SK-N-SH (cell line): Measurements from ENCODE around the gene NR5A2. TPM values are rescaled to one million over a fixed set of nuclear protein-coding genes. Genes with fewer than 3 reads are reported as not detected.

Source experiments
- CTCF ChIA-PET: fragments of 300-600, 350-600 bp; formaldehyde crosslinking; extraction: SDS; loops from one replicate; lab custom pipeline; 2021; lab: Yijun Ruan, JAX
- POLR2A ChIA-PET: fragments of 350-600 bp; sonication (Branson Sonifier 250); formaldehyde crosslinking; extraction: SDS; loops from one replicate; lab custom pipeline; 2020; ENCODE audit warnings: antibody characterized with exemption, inconsistent platforms; lab: Yijun Ruan, JAX
- DNase-seq: peaks from one replicate; pipeline ENCODE4 v3.0.0; 2012
- H2AFZ ChIP-seq: fragments of 200-600 bp; sonication (generic); 2 replicates; pipeline ENCODE4 v1.8.1; 2016; ENCODE audit warnings: antibody characterized with exemption, mild to moderate bottlenecking, low read depth
- H3F3A ChIP-seq: fragments of 200-600 bp; sonication (generic); replicated peaks from 2 replicates; pipeline ENCODE3; 2016; ENCODE audit warnings: antibody characterized with exemption, mild to moderate bottlenecking; ENCODE audit not compliant: insufficient read depth
- H3K27ac ChIP-seq, 2 experiments: fragments of 200-500 bp in 1 of 2; fragments of 200-600 bp in 1 of 2; sonication (Bioruptor generic) in 1 of 2; sonication (generic), shearing (Covaris generic) in 1 of 2; 2 replicates each; pipeline versions ENCODE4 v1.5.1 to v1.6.1; 2014 to 2016; ENCODE audit warnings: low read depth in 2 of 2, inconsistent platforms in 1 of 2, low read length in 1 of 2, mild to moderate bottlenecking in 1 of 2, mixed read lengths in 1 of 2
- H3K27me3 ChIP-seq: fragments of 200-600 bp; sonication (generic), shearing (Covaris generic); 2 replicates; pipeline ENCODE4 v1.6.1; 2016; ENCODE audit warnings: mixed run types; ENCODE audit not compliant: insufficient read depth
- H3K36me3 ChIP-seq, 2 experiments: fragments of 200-500 bp in 1 of 2; fragments of 200-600 bp in 1 of 2; sonication (Bioruptor generic) in 1 of 2; sonication (generic) in 1 of 2; replicated peaks in 1 of 2; 2 replicates each; pipeline versions ENCODE3 to v1.5.1; 2014 to 2016; ENCODE audit warnings: low read length in 1 of 2, mild to moderate bottlenecking in 1 of 2; ENCODE audit not compliant: insufficient read depth in 2 of 2, control insufficient read depth in 1 of 2
- H3K4me1 ChIP-seq, 2 experiments: fragments of 200-500 bp in 1 of 2; fragments of 200-600 bp in 1 of 2; sonication (Bioruptor generic) in 1 of 2; sonication (generic), shearing (Covaris generic) in 1 of 2; 2 replicates each; pipeline versions ENCODE4 v1.5.1 to v1.6.1; 2014 to 2016; ENCODE audit warnings: low read depth in 1 of 2, low read length in 1 of 2, mixed run types in 1 of 2; ENCODE audit not compliant: insufficient read depth in 2 of 2, control insufficient read depth in 1 of 2
- H3K4me2 ChIP-seq: fragments of 200-600 bp; sonication (generic), shearing (Covaris generic); 2 replicates; pipeline ENCODE4 v1.6.1; 2017; ENCODE audit warnings: mixed run types
- H3K4me3 ChIP-seq, 2 experiments: fragments of 200-500 bp in 1 of 2; fragments of 200-600 bp in 1 of 2; sonication (Bioruptor generic) in 1 of 2; sonication (generic), shearing (Covaris generic) in 1 of 2; 2 replicates each; pipeline versions ENCODE4 v1.5.1 to v1.8.1; 2014 to 2016; ENCODE audit warnings: low read depth in 2 of 2, inconsistent platforms in 1 of 2, low read length in 1 of 2, mild to moderate bottlenecking in 1 of 2, mixed read lengths in 1 of 2, moderate library complexity in 1 of 2
- H3K79me2 ChIP-seq: fragments of 200-600 bp; sonication (generic); 2 replicates; pipeline ENCODE4 v1.8.1; 2017; ENCODE audit warnings: mild to moderate bottlenecking; ENCODE audit not compliant: insufficient read depth
- H3K9ac ChIP-seq: fragments of 200-600 bp; sonication (generic); 2 replicates; pipeline ENCODE4 v1.6.1; 2017; ENCODE audit warnings: mixed run types
- H3K9me2 ChIP-seq: fragments of 200-600 bp; sonication (generic); 2 replicates; pipeline ENCODE4 v1.6.1; 2017; ENCODE audit warnings: mixed run types
- H3K9me3 ChIP-seq: fragments of 200-600 bp; sonication (generic); 2 replicates; pipeline ENCODE4 v1.6.1; 2017; ENCODE audit warnings: mixed run types, mild to moderate bottlenecking, moderate library complexity
- H4K20me1 ChIP-seq: fragments of 200-600 bp; sonication (generic); 2 replicates; pipeline ENCODE4 v1.6.1; 2017; ENCODE audit warnings: mild to moderate bottlenecking, mixed run types; ENCODE audit not compliant: insufficient read depth
- GATA2 ChIP-seq: sonication (generic); formaldehyde crosslinking; IDR thresholded peaks from 2 replicates; pipeline ENCODE4 v1.5.0; 2020; ENCODE audit warnings: mild to moderate bottlenecking, missing genetic modification reagents
- PBX3 ChIP-seq: IDR thresholded peaks from 2 replicates; pipeline ENCODE4; 2012
- WGBS: methylation state at CpG from one replicate; pipeline ENCODE4 v1.1.6; 2017; ENCODE audit warnings: low lambda C conversion rate; 5-methylcytosine and 5-hydroxymethylcytosine counted together
- polyA plus RNA-seq, 3 experiments: library from polyadenylated mRNA; depleted of rRNA; stranded (reverse); fragments of >200 nt; gene quantifications; 2 replicates each; pipeline ENCODE4 v1.2.3, GENCODE V29; 2012
- TF ChIP-seq, protein P1 (sequence below): IDR thresholded peaks from 2 replicates; pipeline ENCODE4 v1.6.1; 2012; ENCODE audit warnings: mild to moderate bottlenecking, low read depth, low read length, moderate library complexity

NR5A2 gene
- polyA plus RNA-seq, 1 of the 3 experiments (the other 2 are of a cell fraction), result not detected

- no peak overlapping the region for H3K27ac ChIP-seq
- H4K20me1 ChIP-seq, result no peaks in the 10 kb centered on the region
- no peaks in the 10 kb centered on the region for H3K9me2 ChIP-seq
- POLR2A ChIA-PET, result no interaction called here
- H3K36me3 ChIP-seq, result no peaks in the 10 kb centered on the region
- H3K4me1 ChIP-seq, result peaks cover 0 to 2% of the 10 kb centered on the region in 2 experiments; a peak in 2 of 4 replicates
- H2AFZ ChIP-seq, result no peak overlapping the region
- CTCF ChIA-PET, result interaction anchor here (1.2 to 1.8 kb wide), 3 partner anchors 11 to 383 kb away, joined by 3 to 6 read pairs (median 3); no protein-coding TSS in a partner anchor
- no peak overlapping the region for H3K4me2 ChIP-seq
- DNase-seq, result no peak
- 80% methylated on average over 7 of the region's 7 CpGs for WGBS
- peaks cover 5% of the 10 kb centered on the region; the same call in 1 of the 2 replicates for H3K27me3 ChIP-seq
- H3F3A ChIP-seq, result no peaks in the 10 kb centered on the region
- TF ChIP-seq, protein P1, sequence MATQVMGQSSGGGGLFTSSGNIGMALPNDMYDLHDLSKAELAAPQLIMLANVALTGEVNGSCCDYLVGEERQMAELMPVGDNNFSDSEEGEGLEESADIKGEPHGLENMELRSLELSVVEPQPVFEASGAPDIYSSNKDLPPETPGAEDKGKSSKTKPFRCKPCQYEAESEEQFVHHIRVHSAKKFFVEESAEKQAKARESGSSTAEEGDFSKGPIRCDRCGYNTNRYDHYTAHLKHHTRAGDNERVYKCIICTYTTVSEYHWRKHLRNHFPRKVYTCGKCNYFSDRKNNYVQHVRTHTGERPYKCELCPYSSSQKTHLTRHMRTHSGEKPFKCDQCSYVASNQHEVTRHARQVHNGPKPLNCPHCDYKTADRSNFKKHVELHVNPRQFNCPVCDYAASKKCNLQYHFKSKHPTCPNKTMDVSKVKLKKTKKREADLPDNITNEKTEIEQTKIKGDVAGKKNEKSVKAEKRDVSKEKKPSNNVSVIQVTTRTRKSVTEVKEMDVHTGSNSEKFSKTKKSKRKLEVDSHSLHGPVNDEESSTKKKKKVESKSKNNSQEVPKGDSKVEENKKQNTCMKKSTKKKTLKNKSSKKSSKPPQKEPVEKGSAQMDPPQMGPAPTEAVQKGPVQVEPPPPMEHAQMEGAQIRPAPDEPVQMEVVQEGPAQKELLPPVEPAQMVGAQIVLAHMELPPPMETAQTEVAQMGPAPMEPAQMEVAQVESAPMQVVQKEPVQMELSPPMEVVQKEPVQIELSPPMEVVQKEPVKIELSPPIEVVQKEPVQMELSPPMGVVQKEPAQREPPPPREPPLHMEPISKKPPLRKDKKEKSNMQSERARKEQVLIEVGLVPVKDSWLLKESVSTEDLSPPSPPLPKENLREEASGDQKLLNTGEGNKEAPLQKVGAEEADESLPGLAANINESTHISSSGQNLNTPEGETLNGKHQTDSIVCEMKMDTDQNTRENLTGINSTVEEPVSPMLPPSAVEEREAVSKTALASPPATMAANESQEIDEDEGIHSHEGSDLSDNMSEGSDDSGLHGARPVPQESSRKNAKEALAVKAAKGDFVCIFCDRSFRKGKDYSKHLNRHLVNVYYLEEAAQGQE, result no peak
- TF ChIP-seq PBX3, result no peak
- H3K9ac ChIP-seq, result no peak overlapping the region
- H3K9me3 ChIP-seq, result no peaks in the 10 kb centered on the region
- H3K79me2 ChIP-seq, result no peaks in the 10 kb centered on the region
- H3K4me3 ChIP-seq, result no peak overlapping the region
Observed at GRCh38 chr1:200128081-200128480, 100.6 kb downstream of the NR5A2 start.

GRCh38 chr1:200128944-200129879, 101.7 kb downstream of the NR5A2 start:
- H3K4me2 ChIP-seq, result no peak overlapping the region

More at GRCh38 chr1:200128944-200129879, 101.7 kb downstream of the NR5A2 start:
- Histone ChIP-seq H3K9ac (no peak overlapping the region), H4K20me1 (no peaks in the 10 kb centered on the region), H3K4me3 (no peak overlapping the region), H3K79me2 (no peaks in the 10 kb centered on the region), H3F3A (no peaks in the 10 kb centered on the region), H3K9me2 (no peaks in the 10 kb centered on the region), H3K27me3 (peaks cover 5% of the 10 kb centered on the region; the same call in 1 of the 2 replicates), H3K27ac (no peak overlapping the region), H3K9me3 (no peaks in the 10 kb centered on the region), H2AFZ (no peak overlapping the region), H3K4me1 (peaks cover 0 to 2% of the 10 kb centered on the region in 2 experiments; a peak in 2 of 4 replicates), H3K36me3 (no peaks in the 10 kb centered on the region)
- TF ChIP-seq GATA2 (CRISPR knock-in tag), result no peak
- TF ChIP-seq, protein P1, result no peak
- 48% methylated on average over 5 of the region's 5 CpGs for WGBS
- POLR2A ChIA-PET, result no interaction called here
- DNase-seq, result no peak
- CTCF ChIA-PET, result interaction anchor here (1.2 to 1.8 kb wide), 3 partner anchors 10 to 382 kb away, joined by 3 to 6 read pairs (median 3); no protein-coding TSS in a partner anchor
